Nephron (organoid): ENCODE measurements around the gene CTNNBIP1.

Experiments
- H3K27ac Mint-ChIP-seq, 3 experiments: 2 replicates each; pipeline ENCODE4 v1.8.0; 2020; ENCODE audit warnings: mixed read lengths in 3 of 3, mild to moderate bottlenecking in 2 of 3, moderate library complexity in 1 of 3
- H3K27me3 Mint-ChIP-seq: 2 replicates; pipeline ENCODE4 v1.8.0; 2021; ENCODE audit warnings: low read depth, mild to moderate bottlenecking, moderate library complexity, mixed read lengths
- H3K36me3 Mint-ChIP-seq: 2 replicates; pipeline ENCODE4 v1.8.0; 2020; ENCODE audit warnings: low read depth, mixed read lengths
- H3K4me1 Mint-ChIP-seq: 2 replicates; pipeline ENCODE4 v1.8.0; 2020; ENCODE audit warnings: mixed read lengths
- H3K4me3 Mint-ChIP-seq, 3 experiments: 2 replicates each; pipeline ENCODE4 v1.8.0; 2020; ENCODE audit warnings: mild to moderate bottlenecking in 3 of 3, mixed read lengths in 3 of 3, moderate library complexity in 2 of 3
- H3K9me3 Mint-ChIP-seq: 2 replicates; pipeline ENCODE4 v1.8.0; 2020; ENCODE audit warnings: mixed read lengths
- TF ChIP-seq, protein P1 (sequence below), 3 experiments: fragments of 200-600 bp; sonication (generic); IDR thresholded peaks; one replicate each; pipeline ENCODE4 v1.5.0; 2021; ENCODE audit warnings: antibody characterized with exemption in 3 of 3; ENCODE audit not compliant: unreplicated experiment in 3 of 3

The CTNNBIP1 gene

DNA sequence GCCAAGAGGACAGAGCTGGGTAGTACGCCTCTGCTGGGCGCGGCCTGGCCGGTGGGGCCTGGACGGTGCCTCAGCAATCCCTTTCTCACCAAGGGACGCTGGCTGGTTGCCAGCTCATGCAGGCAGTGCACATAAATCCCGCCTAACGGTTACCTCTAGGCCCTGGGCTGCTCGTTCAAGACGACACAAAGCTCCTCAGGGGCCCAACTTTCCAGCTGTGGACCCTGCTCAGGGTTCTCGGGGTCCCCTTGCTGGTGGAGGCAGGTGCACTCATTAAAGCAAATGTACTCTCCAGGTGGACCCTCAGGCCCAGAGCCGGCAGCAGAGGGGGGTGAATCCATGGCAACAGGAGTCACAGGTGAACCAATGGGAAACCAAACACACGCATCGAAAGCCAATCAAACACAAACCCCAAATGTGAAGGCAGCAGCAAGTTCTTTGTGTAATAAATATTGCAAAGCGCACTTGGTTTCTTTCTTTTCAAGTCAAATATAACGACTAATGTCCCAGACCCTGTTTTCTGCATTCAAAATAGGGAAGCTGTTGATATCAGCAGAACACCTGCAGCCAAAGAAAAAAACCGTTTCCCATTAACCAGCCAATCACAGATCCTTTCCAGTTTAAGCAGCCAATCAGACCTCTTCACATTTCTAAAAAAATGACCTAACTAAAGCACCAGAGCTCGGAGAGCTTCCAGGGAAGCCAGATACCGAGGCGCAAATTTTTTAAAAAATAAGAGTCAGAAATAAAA lies 60.2 kb downstream of the CTNNBIP1 start:
- peaks cover 6% of the 10 kb centered on the region for H3K9me3 Mint-ChIP-seq
- no peaks in the 10 kb centered on the region for H3K27me3 Mint-ChIP-seq
- H3K4me3 Mint-ChIP-seq = no peak overlapping the region
- peak overlapping the region in 1 of 3 experiments; percentile 38 for H3K27ac Mint-ChIP-seq
- TF ChIP-seq, protein P1, sequence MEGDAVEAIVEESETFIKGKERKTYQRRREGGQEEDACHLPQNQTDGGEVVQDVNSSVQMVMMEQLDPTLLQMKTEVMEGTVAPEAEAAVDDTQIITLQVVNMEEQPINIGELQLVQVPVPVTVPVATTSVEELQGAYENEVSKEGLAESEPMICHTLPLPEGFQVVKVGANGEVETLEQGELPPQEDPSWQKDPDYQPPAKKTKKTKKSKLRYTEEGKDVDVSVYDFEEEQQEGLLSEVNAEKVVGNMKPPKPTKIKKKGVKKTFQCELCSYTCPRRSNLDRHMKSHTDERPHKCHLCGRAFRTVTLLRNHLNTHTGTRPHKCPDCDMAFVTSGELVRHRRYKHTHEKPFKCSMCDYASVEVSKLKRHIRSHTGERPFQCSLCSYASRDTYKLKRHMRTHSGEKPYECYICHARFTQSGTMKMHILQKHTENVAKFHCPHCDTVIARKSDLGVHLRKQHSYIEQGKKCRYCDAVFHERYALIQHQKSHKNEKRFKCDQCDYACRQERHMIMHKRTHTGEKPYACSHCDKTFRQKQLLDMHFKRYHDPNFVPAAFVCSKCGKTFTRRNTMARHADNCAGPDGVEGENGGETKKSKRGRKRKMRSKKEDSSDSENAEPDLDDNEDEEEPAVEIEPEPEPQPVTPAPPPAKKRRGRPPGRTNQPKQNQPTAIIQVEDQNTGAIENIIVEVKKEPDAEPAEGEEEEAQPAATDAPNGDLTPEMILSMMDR (IDR thresholded peaks at IDR 0.05; ENCODE audit: unreplicated experiment in 3 of 3) = no peak
- peaks cover 23% of the 10 kb centered on the region for H3K4me1 Mint-ChIP-seq
- peaks cover 17% of the 10 kb centered on the region for H3K36me3 Mint-ChIP-seq

DNA sequence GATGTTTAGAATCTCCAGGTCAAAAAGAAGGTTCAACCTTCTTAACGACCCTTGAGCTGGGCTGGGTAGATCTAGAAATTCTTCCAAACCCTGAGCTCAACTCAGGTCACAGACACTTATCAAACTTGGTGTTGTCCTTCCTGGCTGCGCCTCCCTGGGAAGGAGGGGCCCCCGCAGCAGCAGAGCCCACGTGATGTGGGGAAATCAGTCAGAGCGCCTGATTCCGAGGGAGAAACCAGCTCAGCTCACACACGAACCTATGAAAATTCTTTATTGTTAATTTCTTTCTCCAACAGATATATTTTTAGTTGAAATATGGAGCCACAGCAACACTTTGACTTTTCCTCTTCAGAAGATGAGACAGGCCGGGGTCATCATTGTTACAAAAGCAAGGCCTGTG lies 62.0 kb downstream of the CTNNBIP1 start:
- H3K27ac Mint-ChIP-seq = peak overlapping the region in 2 of 3 experiments; percentile 22 to 49
- TF ChIP-seq, protein P1 (IDR thresholded peaks at IDR 0.05; ENCODE audit: unreplicated experiment in 3 of 3) = no peak
- H3K27me3 Mint-ChIP-seq = no peaks in the 10 kb centered on the region
- peaks cover 4% of the 10 kb centered on the region for H3K36me3 Mint-ChIP-seq
- H3K9me3 Mint-ChIP-seq = no peaks in the 10 kb centered on the region
- peaks cover 28% of the 10 kb centered on the region for H3K4me1 Mint-ChIP-seq
- H3K4me3 Mint-ChIP-seq = no peak overlapping the region

DNA sequence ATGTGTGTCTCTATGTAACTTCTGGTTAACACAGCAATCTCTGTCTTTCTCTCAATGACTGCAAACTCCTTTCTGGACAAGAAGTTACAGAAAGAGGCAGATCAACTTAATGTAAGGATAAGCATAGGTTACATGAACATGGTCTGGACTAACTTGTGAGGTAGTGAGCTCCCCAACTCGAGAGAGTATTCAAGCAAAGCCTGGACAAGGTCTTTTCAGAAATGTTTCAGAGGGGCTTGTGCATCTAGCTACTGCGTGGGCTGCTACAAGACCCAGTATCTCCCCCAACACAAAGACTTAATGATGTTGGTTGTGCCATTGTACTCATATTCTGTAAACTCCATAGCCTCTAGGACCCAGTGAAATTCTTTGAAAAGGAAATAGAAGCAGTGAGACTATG lies 62.8 kb downstream of the CTNNBIP1 start:
- peaks cover 4% of the 10 kb centered on the region for H3K36me3 Mint-ChIP-seq
- TF ChIP-seq, protein P1 (IDR thresholded peaks at IDR 0.05; ENCODE audit: unreplicated experiment in 3 of 3) = no peak

DNA sequence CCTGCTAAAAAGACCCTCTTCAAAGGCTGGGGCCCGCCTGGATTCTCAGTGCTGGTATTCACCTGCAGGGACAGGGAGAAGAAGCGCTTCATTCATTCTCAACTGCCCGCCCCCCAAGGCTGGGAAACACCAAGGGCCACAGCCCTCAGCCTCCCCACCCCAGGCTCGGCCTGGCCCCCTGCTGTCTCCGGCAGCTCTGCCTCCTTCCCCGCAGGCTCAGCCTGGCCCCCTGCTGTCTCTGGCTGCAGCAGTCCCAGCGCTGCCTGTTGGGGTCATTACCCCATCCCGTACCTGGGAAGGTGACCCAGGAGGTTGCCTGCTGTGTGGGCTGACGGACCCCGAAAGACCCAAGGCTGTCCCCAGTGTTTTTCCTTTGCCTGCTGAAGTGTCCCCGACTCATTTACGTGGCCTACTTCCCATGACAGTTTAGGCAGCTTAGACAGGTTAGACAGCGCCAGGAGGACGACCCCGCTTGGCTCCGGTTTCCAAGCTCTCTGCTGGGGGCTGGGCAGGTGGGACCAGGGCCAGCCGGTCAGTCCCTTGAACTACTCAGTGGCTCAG lies 63.4 kb downstream of the CTNNBIP1 start:
- H3K4me3 Mint-ChIP-seq = no peak overlapping the region
- peak overlapping the region in 1 of 3 experiments; percentile 3 for H3K27ac Mint-ChIP-seq
- H3K4me1 Mint-ChIP-seq = peaks cover 37% of the 10 kb centered on the region
- H3K9me3 Mint-ChIP-seq = no peaks in the 10 kb centered on the region
- TF ChIP-seq, protein P1 (IDR thresholded peaks at IDR 0.05; ENCODE audit: unreplicated experiment in 3 of 3) = no peak
- H3K27me3 Mint-ChIP-seq = no peaks in the 10 kb centered on the region
- peaks cover 4% of the 10 kb centered on the region for H3K36me3 Mint-ChIP-seq

More for the DNA sequence above, 62.8 kb downstream of the CTNNBIP1 start:
- no peaks in the 10 kb centered on the region for H3K27me3 Mint-ChIP-seq
- peaks cover 31% of the 10 kb centered on the region for H3K4me1 Mint-ChIP-seq
- H3K27ac Mint-ChIP-seq = peak overlapping the region in 1 of 3 experiments; percentile 3
- H3K4me3 Mint-ChIP-seq = no peak overlapping the region
- no peaks in the 10 kb centered on the region for H3K9me3 Mint-ChIP-seq

DNA sequence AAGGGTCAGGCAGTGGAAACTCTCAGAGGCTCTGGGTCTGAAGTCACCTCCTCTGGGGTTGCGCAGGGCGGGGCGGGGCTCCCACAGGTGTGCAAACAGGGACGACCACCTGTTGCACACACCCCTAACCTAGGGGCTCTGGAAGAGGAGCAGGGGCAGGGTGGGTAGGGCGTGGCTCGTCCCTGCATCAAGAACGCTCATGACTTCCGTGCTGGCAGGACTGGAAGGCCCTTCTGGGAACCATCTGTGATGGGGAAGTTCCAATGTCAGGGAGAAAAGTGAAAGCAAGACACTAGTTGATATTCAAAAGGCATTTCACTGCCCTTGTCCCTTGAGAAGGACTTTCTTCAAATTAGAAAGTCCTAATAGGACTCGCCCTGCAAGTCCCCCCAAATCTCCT lies 64.2 kb downstream of the CTNNBIP1 start:
- TF ChIP-seq, protein P1 (IDR thresholded peaks at IDR 0.05; ENCODE audit: unreplicated experiment in 3 of 3) = no peak
- Mint-ChIP-seq H3K9me3 (no peaks in the 10 kb centered on the region), H3K27me3 (no peaks in the 10 kb centered on the region), H3K4me1 (peaks cover 37% of the 10 kb centered on the region), H3K36me3 (peaks cover 4% of the 10 kb centered on the region), H3K4me3 (no peak overlapping the region), H3K27ac (no peak overlapping the region)
